ENCODE data around the gene MED13L. TPM values are rescaled to one million over a fixed set of nuclear protein-coding genes. Genes with fewer than 3 reads are reported as not detected.

Gene MED13L
- total and polyA plus RNA-seq, 2 of the 8 experiments (the other 6 are each of a cell fraction or from before 2014, with no cell fraction given), result 15.9 to 51.7 TPM

DNA sequence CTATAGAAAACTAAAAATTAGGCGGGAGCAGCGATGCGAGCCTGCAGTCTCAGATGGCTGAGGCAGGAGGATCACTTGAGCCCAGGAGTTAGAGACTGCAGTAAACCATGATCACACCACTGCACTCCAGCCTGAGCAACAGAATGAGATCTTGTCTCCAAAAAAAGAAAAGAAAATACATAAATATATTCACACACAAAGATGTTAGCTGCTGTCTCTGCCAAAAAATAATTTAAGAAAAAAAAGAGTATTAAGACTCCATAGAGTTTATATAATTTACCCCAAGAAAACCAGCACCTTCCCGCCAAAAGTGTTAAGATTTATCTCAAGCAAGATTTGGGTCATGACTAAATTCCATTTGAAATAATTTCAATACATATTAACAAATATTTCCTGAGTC lies 102.6 kb downstream of the MED13L start:
- Histone ChIP-seq H2AK5ac (ENCODE audit: low read depth, low read length) (no peak overlapping the region), H3K9ac (replicated peaks in 1 of 4; ENCODE audit: extremely low read depth in 1 of 4, low read depth in 3 of 4, low read length in 3 of 4) (no peak overlapping the region), H4K8ac (ENCODE audit: extremely low read depth, insufficient read depth, low read length) (no peak overlapping the region), H3K79me2 (ENCODE audit: control insufficient read depth in 1 of 2, insufficient read depth in 2 of 2, low read length in 2 of 2) (peaks cover 0 to 98% of the 10 kb centered on the region in 2 experiments; a peak in 3 of 4 replicates), H2BK20ac (ENCODE audit: low read length) (no peak overlapping the region), H3K18ac (ENCODE audit: extremely low read depth, low read length) (no peak overlapping the region), H4K5ac (ENCODE audit: insufficient read length, low read depth, low read length) (no peak overlapping the region), H3K36me3 (ENCODE audit: control insufficient read depth in 2 of 4, insufficient read depth in 4 of 4, low read length in 3 of 4) (no peaks in the 10 kb centered on the region), H3K79me1 (ENCODE audit: low read depth, low read length) (peaks cover 4% of the 10 kb centered on the region; the same call in 1 of the 2 replicates), H2BK12ac (ENCODE audit: low read depth, low read length) (no peak overlapping the region), H3K23ac (ENCODE audit: insufficient read length) (no peak overlapping the region), H3K27me3 (replicated peaks in 1 of 4; ENCODE audit: control insufficient read depth in 3 of 4, extremely low read depth in 1 of 4, insufficient read depth in 3 of 4, low read length in 3 of 4) (no peaks in the 10 kb centered on the region), H2BK5ac (ENCODE audit: low read depth, low read length) (no peak overlapping the region), H2AFZ (ENCODE audit: low read length) (no peak overlapping the region), H3K4me1 (replicated peaks in 1 of 4; ENCODE audit: control insufficient read depth in 3 of 4, insufficient read depth in 4 of 4, low read length in 3 of 4) (peaks cover 0 to 6% (median 5%) of the 10 kb centered on the region in 4 experiments; a peak in 4 of 7 replicates), H3K14ac (ENCODE audit: insufficient read length) (no peak overlapping the region), H3K9me3 (ENCODE audit: insufficient read depth in 2 of 2, low read depth in 1 of 2, low read length in 1 of 2) (no peaks in the 10 kb centered on the region), H3K23me2 (ENCODE audit: low read depth, low read length) (no peaks in the 10 kb centered on the region), H3K4me2 (ENCODE audit: insufficient read depth in 1 of 2, low read depth in 2 of 2, low read length in 2 of 2) (no peak overlapping the region), H4K91ac (replicated peaks; ENCODE audit: insufficient read length, low read length) (no peak overlapping the region), H4K20me1 (replicated peaks in 1 of 2; ENCODE audit: control insufficient read depth in 1 of 2, insufficient read depth in 2 of 2, low read length in 2 of 2) (peaks cover 0 to 5% of the 10 kb centered on the region in 2 experiments), H2BK120ac (replicated peaks; ENCODE audit: low read depth, low read length) (no peak overlapping the region), H3K27ac (ENCODE audit: low read depth, low read length) (no peak overlapping the region), H3K4me3 (ENCODE audit: extremely low read depth in 1 of 4, insufficient read depth in 2 of 4, low read depth in 3 of 4, low read length in 4 of 4) (no peak overlapping the region), H3K4ac (replicated peaks; ENCODE audit: insufficient read length, low read depth, low read length) (no peak overlapping the region), H3K56ac (replicated peaks; ENCODE audit: insufficient read length, low read depth, low read length) (no peak overlapping the region), H2BK15ac (ENCODE audit: low read length) (no peak overlapping the region)
- FAIRE-seq (no peak), DNase-seq (ENCODE audit: low read depth in 1 of 2, low spot score in 2 of 2) (no peak)
- CTCF ChIA-PET (ENCODE audit: partially characterized antibody), result interaction anchor here (1.6 kb wide), 1 partner anchor 62 kb away, joined by 3 read pairs; no protein-coding TSS in a partner anchor
- POLR2A ChIA-PET (ENCODE audit: partially characterized antibody), result no interaction called here
- 86% methylated on average over 4 of the region's 4 CpGs; no CpG with 5 or more reads in 1 of the 2 experiments for WGBS, 2 experiments (ENCODE audit: extremely low coverage in 1 of 2, insufficient coverage in 1 of 2, insufficient read length in 1 of 2, insufficient replicate concordance in 2 of 2, low coverage in 1 of 2, low lambda C conversion rate in 2 of 2, missing lambda C conversion rate in 1 of 2)
- no peak for TF ChIP-seq TAF1 (IDR thresholded peaks at IDR 0.05; ENCODE audit: low read depth, low read length)
- TF ChIP-seq JUN (IDR thresholded peaks at IDR 0.05; ENCODE audit: low read depth, low read length), result no peak
- no peak for TF ChIP-seq NANOG (IDR thresholded peaks at IDR 0.05; ENCODE audit: insufficient read depth, low read depth, low read length, poor library complexity, severe bottlenecking)
